ENCODE data around the gene RSPH3.
"Not testable (repeated sequence)": the region's sequence is repeated elsewhere in the genome, so short reads cannot be mapped to it uniquely, and the experiment has no call there.

RSPH3 gene

GRCh38 chr6:159030168-159030567, 30.2 kb upstream of the RSPH3 start:
- no peak for DNase-seq (ENCODE audit: extremely low read depth in 1 of 2, low read depth in 1 of 2)

DNA sequence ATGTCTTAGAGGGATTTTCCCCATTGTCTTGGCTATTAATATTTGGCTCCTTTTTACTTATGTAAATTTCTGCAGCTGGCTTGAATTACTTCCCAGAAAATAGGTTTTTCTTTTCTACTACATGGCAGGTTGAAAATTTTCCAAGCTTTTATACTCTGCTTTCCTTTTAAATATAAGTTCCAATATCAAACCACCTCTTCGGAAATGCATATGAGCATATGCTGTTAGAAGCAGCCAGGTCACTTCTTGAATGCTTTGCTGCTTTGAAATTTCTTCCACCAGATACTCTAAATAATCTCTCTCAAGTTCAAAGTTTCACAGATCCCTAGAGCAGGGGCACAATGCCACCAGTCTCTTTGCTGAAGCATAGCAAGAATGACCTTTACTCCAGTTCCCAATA, 25.2 kb upstream of the RSPH3 start:
- DNase-seq (ENCODE audit: extremely low read depth in 1 of 2, low read depth in 1 of 2): not testable (repeated sequence)

DNA sequence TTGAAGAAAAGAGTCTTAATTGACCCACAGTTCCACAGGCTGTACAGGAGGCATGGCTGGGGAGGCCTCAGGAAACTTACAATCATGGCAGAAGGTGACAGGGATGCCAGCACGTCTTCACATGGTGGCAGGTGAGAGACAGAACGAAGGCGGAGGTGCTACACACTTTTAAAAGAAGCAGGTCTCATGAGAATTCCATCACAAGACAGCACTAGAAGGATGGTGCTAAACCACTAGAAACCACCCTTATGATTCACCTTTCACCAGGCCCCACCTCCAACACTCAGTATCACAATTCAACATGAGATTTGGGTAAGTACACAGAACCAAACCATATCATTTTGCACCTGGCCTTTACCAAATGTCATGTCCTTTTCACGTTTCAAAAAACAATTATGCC, 23.9 kb upstream of the RSPH3 start:
- DNase-seq (ENCODE audit: extremely low read depth in 1 of 2, low read depth in 1 of 2): no peak

GRCh38 chr6:159020011-159020410, 20.0 kb upstream of the RSPH3 start:
- DNase-seq (ENCODE audit: extremely low read depth in 1 of 2, low read depth in 1 of 2): no peak

DNA sequence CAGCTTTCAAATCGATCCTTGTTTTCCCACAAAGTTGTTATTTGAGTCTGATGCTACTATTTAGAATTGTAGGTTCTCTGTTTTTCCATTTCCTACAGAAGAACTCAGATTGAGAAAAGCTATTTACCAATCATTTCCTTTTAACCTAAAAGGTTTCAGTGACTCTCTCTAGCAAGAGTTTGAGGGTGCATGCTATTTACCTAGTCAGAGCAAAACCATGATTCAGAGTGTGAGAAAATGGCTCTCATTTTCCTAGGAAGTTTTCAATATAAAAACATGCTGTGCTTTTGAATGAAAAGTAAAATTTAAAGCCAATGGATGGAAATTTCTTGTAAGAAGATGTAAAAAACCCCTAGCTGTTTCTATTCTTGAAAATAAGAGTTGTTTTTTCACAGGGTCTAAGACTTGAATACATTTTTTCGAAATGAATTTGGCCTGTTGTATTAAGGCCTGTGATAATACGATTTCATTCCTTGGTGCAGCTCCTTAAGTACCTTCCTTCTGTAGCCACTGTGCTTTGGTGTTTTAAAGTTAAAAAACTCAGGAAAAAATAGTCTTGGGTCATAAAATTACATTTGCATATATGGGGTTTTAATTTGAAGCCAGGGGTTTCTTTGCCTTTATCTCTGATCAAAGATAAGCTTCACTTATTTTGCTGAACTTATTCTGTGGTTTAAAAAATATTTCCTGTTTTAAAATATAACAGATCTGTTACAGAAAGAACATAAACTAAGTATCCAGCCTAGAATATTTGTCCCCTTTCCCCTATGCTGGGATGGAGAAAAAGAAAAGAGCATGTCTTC, 18.0 kb upstream of the RSPH3 start:
- DNase-seq (ENCODE audit: extremely low read depth in 1 of 2, low read depth in 1 of 2): no peak

- DNase-seq (ENCODE audit: extremely low read depth in 1 of 2, low read depth in 1 of 2): no peak
Observed at GRCh38 chr6:159014406-159014805, 14.4 kb upstream of the RSPH3 start.

GRCh38 chr6:159013229-159013628, 13.2 kb upstream of the RSPH3 start:
- DNase-seq (ENCODE audit: extremely low read depth in 1 of 2, low read depth in 1 of 2): no peak

DNA sequence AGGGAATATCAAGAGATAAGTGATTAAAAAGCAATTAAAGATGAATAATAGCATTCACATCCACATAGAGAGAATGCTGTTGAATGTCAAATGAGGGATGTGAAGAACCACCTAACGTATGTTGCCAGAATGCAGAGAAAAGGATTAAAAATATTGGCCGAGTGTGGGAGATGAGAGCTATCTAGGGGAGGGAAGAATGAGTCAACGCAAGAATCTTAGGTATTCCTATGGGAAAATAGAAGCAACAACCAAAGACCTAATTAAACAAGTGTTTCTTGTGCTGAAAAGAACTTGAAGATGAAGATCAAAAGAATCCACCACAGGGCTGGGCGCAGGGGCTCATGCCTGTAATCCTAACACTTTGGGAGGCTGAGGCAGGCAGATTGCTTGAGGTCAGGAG, 12.2 kb upstream of the RSPH3 start:
- DNase-seq (ENCODE audit: extremely low read depth in 1 of 2, low read depth in 1 of 2): no peak

DNA sequence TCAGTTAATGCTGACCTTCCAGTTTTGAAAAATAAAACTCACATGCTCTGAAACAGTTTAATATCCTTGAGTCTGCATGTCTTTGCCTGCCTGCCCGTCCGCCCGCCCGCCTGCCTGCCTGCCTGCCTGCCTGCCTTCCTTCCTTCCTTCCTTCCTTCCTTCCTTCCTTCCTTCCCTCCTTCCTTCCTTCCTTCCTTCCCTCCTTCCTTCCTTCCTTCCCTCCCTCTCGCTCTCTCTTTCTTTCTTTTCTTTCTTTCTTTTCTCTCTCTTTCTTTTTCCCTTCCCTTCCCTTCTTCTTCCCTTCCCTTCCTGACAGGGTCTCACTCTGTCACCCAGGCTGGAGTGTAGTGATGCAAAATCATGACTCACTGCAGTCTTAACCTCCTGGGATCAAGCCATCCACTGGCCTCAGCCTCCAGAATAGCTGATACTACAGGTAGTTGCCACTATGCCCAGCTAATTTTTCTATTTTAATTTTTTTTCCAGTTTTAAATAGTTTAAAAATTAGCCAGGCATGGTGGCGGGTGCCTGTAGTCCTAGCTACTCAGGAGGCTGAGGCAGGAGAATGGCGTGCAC, 10.1 kb upstream of the RSPH3 start:
- DNase-seq (ENCODE audit: extremely low read depth in 1 of 2, low read depth in 1 of 2): not testable (repeated sequence)

DNA sequence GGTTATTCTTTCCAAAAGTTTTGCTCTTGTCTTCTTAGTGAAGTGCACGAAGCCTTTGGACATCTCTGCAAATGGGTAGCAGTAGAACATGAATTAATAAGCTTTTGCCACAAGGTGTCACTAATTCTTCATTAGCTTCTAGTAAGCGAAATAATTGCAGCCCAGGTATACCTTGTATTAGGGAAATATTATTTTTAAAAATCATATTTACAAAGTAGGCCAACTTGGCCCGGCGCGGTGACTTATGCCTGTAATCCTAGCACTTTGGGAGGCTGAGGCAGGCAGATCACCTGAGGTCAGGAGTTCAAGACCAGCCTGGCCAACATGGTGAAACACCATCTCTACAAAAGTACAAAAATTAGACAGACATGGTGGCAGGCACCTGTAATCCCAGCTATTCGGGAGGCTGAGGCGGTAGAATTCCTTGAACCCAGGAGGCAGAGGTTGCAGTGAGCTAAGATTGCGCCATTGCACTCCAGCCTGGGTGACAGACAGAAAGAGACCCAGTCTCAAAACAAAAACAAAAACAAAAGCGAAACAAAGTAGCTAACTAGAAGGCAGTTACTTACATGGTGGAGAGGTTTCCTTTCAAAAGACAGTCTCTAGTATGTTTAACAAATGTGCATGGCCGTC, 8.8 kb upstream of the RSPH3 start:
- DNase-seq (ENCODE audit: extremely low read depth in 1 of 2, low read depth in 1 of 2): no peak

GRCh38 chr6:159007510-159007909, 7.5 kb upstream of the RSPH3 start:
- DNase-seq (ENCODE audit: extremely low read depth in 1 of 2, low read depth in 1 of 2): no peak

GRCh38 chr6:159005436-159005835, 5.4 kb upstream of the RSPH3 start:
- DNase-seq (ENCODE audit: extremely low read depth in 1 of 2, low read depth in 1 of 2): no peak

DNA sequence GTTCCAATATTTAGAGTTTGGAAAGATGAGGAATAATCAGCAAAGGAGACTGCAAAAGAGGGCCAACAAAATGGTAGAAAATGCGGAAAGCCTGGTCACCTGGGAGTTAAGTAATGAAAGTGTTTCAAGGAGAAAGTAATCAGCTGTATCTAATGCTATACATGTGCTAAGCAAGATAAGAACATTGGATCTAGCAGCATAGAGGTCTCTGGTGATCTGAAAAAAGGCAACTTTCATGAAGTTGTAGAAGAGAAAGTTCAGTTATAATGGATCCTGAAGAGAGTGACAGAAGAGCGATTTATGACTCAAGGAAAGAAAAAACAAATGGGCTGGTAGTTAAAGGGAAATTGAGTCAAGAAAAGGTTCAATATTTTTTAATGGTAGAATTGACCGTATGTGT, 4.6 kb upstream of the RSPH3 start:
- no peak for DNase-seq (ENCODE audit: extremely low read depth in 1 of 2, low read depth in 1 of 2)

DNA sequence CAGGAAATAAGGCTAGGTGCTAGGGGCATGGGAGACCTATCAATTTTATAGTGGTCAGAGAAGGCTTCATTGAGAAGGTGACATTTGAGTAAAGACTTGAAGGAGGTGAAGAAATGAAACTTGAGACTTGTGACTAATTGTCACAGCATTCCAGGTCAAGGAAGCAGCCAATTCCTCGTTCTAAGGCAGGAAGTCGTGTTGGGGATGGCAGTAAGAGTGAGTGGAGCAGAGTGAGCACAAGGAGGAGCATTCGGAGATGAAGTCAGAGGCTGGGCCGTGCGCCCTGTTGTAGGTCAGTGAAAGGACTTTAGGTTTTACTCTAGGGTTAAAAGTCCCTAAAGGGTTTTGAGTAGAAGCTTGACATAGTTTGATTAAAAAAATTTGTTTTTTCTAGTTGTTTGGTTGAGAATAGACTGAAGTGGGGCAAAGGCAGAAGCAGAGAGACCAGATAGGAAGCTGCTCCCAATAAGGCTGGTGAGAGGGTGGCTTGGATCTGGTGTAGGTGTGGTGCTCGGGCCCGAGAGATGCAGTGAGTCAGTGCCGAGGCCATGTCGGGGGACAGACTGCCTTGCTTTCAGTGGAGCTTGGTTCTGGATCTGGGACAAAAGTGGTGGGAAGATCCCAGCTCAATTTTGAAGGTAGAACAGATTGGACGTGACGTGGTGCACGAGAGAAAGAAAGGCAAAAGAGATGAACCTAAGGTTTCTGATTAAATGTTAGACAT, 2.6 kb upstream of the RSPH3 start:
- DNase-seq (ENCODE audit: extremely low read depth in 1 of 2, low read depth in 1 of 2): no peak

- DNase-seq (ENCODE audit: extremely low read depth in 1 of 2, low read depth in 1 of 2): no peak
Observed at GRCh38 chr6:158999154-158999665, 792 bp downstream of the RSPH3 start.

DNA sequence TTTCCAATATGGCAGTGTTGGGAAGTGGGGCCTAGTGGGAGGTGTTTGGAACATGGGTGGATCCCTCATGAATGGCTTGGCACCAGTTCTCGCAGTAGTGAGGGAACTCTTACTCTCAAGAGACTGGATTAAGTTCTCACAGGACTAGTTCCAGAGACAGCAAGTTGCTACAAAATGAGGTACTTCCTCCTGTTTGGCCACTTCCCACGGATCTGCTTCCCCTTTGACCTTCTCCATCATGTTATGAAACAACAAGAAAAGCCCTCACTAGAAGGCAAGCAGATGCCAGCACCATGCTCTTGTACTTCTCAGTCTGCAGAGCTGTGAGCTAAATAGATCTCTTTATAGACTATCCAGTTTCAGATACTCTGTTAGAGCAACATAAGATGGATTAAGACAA, 3.1 kb downstream of the RSPH3 start:
- DNase-seq (ENCODE audit: extremely low read depth in 1 of 2, low read depth in 1 of 2): no peak

DNA sequence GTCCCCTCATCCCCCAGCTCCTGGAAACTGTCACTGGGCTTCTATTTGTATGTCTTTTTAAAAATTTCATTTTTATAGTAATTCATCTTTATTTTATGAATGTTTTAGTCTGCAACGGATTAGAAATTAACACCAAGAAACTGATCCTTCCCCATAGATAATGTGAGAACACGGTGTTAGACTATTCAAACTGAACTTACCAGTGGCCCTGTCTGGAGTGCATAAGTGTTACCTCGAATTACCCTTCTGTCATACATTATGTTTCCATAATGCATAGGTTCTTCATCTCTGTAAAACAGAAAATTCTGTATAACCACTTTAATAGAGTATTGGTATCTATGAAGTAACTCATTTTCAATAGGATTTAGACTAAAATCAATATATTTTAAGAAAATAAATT, 6.4 kb downstream of the RSPH3 start:
- DNase-seq (ENCODE audit: extremely low read depth in 1 of 2, low read depth in 1 of 2): no peak

DNA sequence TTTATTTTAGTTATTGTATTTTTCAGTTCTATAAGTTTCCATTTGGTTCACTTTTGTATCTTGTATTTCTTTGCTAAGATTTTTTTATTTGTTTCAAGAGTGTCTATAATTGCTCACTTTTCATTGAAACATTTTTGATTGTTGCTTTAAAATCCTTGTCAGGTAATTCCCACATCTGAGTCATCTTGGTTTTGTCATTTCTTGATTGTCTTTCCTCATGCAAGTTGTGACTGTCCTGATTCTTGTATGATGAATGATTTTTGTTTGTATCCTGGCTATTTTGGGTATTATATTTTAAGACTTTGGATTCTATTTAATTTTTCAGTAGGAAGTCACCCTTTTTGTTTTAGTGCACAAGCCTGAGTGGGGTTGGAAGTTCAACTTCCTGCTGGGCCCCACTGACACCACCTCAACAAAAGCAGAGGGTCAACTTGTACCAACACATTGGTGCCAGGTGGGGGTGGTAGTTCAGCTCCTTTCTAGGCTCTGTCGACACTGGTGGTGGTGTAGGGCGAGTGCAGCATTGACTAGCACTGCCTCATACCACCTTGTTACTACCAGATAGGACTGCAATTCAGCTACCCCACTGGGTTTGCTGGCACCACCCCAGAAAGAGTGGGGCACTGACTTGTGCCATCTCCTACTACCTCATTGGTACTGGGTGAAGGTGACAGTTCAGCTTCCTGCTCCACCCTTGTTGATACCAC, 8.8 kb downstream of the RSPH3 start:
- peak in 1 of 2 donors; percentile 34 for DNase-seq (ENCODE audit: extremely low read depth in 1 of 2, low read depth in 1 of 2)

DNA sequence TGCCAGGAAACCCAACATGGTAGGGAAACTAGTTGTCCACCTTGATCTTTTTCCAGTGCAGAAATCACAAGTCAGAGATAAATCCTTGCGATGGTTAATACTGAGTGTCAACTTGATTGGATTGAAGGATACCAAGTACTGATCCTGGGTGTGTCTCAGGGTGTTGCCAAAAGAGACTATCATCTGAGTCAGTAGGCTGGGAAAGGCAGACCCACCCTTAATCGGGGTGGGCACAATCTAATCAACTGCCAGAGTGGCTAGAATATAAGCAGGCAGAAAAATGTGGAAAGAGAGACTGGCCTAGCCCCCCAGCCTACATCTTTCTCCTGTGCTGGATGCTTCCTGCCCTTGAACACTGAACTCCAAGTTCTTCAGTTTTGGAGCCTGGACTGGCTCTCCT, 10.3 kb downstream of the RSPH3 start:
- DNase-seq (ENCODE audit: extremely low read depth in 1 of 2, low read depth in 1 of 2): not testable (repeated sequence)

GRCh38 chr6:158988477-158988876, 11.5 kb downstream of the RSPH3 start:
- DNase-seq (ENCODE audit: extremely low read depth in 1 of 2, low read depth in 1 of 2): no peak

GRCh38 chr6:158987657-158988056, 12.3 kb downstream of the RSPH3 start:
- no peak for DNase-seq (ENCODE audit: extremely low read depth in 1 of 2, low read depth in 1 of 2)
